ENCODE data around the gene ERBB4.

DNA sequence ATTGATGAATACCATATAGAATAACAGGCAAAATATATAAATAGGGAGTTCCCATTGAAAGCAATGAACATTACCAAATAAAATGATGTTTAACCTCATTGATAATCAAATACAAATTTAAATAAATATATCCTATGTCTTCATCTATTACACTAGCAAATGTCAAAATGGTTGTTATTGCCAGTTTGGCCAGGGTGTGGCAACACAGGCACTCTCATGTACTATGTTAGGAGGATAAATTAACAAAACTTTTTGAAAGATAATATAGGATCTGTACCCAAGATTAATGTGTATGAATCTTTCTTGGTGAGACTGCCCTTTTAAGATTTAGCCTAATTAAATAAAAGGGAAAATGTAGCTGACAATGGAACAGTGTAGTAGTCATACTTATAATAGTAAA lies 659.3 kb downstream of the ERBB4 start:
- TF ChIP-seq ZFP30 (CRISPR knock-in tag; IDR thresholded peaks at IDR 0.05) (no peak), ARNTL (CRISPR knock-in tag; IDR thresholded peaks at IDR 0.05; ENCODE audit: borderline replicate concordance, low read depth) (no peak), CSDC2 (CRISPR knock-in tag; IDR thresholded peaks at IDR 0.05) (no peak), ESRRG (CRISPR knock-in tag; IDR thresholded peaks at IDR 0.05) (no peak), RARB (CRISPR knock-in tag; IDR thresholded peaks at IDR 0.05) (no peak), ZC3H10 (CRISPR knock-in tag; IDR thresholded peaks at IDR 0.05) (no peak), SNAI2 (CRISPR knock-in tag; IDR thresholded peaks at IDR 0.05) (no peak), ISL1 (CRISPR knock-in tag; IDR thresholded peaks at IDR 0.05) (no peak)
- TF ChIP-seq, protein P1, sequence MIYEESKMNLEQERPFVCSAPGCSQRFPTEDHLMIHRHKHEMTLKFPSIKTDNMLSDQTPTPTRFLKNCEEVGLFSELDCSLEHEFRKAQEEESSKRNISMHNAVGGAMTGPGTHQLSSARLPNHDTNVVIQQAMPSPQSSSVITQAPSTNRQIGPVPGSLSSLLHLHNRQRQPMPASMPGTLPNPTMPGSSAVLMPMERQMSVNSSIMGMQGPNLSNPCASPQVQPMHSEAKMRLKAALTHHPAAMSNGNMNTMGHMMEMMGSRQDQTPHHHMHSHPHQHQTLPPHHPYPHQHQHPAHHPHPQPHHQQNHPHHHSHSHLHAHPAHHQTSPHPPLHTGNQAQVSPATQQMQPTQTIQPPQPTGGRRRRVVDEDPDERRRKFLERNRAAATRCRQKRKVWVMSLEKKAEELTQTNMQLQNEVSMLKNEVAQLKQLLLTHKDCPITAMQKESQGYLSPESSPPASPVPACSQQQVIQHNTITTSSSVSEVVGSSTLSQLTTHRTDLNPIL (CRISPR knock-in tag; IDR thresholded peaks at IDR 0.05; ENCODE audit: low read depth), result no peak
- TF ChIP-seq, protein P2, sequence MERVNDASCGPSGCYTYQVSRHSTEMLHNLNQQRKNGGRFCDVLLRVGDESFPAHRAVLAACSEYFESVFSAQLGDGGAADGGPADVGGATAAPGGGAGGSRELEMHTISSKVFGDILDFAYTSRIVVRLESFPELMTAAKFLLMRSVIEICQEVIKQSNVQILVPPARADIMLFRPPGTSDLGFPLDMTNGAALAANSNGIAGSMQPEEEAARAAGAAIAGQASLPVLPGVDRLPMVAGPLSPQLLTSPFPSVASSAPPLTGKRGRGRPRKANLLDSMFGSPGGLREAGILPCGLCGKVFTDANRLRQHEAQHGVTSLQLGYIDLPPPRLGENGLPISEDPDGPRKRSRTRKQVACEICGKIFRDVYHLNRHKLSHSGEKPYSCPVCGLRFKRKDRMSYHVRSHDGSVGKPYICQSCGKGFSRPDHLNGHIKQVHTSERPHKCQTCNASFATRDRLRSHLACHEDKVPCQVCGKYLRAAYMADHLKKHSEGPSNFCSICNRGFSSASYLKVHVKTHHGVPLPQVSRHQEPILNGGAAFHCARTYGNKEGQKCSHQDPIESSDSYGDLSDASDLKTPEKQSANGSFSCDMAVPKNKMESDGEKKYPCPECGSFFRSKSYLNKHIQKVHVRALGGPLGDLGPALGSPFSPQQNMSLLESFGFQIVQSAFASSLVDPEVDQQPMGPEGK (CRISPR knock-in tag; IDR thresholded peaks at IDR 0.05; ENCODE audit: borderline replicate concordance), result no peak

Data from SK-N-SH treated with all-trans-retinoic acid at 6 μM for 48 hours (cell line).